GM19023 (cell line): ENCODE results near the gene PEX14.

Experiments used
- ATAC-seq: cut with Tn5 transposase; IDR thresholded peaks from one replicate; pipeline ENCODE4 v1.9.1; 2021; ENCODE audit warnings: mild to moderate bottlenecking, moderate library complexity; ENCODE audit not compliant: unreplicated experiment

Gene PEX14

GRCh38 chr1:10642403-10643080 is 167.8 kb downstream of the PEX14 start:
- no peak for ATAC-seq

DNA sequence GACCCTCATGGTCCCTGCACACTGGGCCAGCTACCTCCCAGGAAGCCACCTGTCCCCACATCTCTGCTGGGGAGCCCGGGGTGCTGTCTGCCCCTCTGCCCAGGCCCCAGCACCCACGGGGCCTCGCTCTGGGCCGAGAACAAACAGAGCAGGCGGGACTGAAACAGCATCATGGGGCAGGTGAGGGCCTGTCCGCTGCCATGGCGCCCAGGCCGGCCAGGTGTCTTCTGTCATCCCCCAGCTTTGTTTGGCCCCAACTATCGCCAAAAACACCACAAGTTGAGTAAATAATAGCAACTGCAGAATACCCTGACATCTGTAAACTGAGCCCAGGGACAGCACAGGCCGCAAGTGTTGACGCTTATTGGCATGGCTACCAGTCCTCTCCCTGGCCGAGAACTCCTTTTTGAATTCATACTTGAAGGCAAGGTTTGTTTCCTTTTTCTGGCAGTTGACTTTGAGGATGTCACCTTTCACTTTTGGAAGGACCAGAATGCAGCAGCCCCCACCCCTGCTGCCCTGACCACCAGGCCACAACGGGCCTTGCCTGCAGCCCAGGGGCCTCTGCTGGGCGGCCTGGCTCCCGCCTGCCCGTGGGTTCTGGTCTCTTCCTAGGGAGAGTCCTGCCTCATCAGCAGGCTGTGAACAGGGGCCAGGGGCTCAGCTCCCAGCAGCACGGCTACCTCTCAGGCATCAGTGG is 169.0 kb downstream of the PEX14 start:
- ATAC-seq = no peak

GRCh38 chr1:10644307-10645128 is 169.8 kb downstream of the PEX14 start:
- ATAC-seq = no peak

DNA sequence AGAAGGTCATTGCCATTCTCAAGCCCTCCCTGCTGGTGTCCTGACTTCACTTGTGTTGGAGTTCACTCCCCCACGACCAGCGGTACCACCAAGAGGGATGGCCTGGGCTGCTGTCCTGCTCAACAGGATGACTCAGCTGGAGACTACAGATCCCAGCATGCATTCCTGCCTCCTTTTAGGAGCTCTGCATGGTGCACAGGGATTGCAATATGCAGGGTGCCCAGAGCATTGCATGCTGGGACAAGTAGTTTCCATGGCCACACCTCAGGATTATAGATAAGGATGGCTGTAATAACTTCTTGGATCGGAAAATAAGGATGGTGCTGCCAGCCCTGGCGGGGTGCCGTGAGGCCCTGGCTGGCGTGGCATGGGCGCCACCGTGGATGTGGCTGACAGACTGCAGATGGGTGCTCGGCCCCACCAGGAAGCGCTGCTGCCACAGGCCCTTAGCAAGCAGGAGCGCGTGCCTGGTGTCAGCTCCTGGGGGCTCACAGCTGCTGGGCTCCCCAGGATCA is 171.7 kb downstream of the PEX14 start:
- no peak for ATAC-seq

GRCh38 chr1:10647414-10648170 is 172.8 kb downstream of the PEX14 start:
- no peak for ATAC-seq

- no peak for ATAC-seq
Observed at GRCh38 chr1:10648689-10649516, 174.2 kb downstream of the PEX14 start.

DNA sequence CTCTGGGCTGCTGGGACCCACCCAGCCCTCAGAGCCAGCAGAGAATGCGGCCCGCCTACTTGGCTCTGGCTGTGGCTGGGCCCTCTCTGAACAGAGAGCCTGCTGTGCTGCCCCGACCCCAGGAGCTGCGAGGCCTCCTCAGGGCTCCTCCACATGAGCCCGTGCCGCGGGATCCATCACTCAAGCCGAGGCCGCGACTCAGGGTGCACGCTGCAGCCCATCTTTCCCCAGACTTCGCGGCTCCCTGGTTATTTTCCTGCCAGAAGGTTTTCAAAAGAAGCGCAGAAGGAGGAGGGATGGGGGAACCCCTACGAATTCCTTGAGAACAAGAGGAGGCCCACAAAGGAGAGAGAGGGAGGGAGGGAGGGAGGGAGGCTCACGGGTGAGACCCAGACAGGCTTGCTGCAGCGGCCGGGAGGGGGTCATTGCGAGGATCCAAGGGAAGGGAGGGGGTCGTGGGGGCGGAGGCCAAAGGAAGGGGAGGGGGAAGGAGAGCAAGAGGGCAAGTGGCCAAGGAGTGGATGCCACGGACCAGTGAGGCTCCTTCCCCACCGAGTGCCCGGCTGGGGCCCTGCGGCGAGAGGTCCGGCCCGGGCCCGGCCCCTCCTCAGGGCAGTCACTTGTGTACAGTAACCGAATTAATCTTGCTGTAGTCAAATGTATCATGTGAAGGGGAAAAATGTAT is 174.9 kb downstream of the PEX14 start:
- no peak for ATAC-seq

- ATAC-seq = no peak
Observed at GRCh38 chr1:10650556-10651388, 176.0 kb downstream of the PEX14 start.

DNA sequence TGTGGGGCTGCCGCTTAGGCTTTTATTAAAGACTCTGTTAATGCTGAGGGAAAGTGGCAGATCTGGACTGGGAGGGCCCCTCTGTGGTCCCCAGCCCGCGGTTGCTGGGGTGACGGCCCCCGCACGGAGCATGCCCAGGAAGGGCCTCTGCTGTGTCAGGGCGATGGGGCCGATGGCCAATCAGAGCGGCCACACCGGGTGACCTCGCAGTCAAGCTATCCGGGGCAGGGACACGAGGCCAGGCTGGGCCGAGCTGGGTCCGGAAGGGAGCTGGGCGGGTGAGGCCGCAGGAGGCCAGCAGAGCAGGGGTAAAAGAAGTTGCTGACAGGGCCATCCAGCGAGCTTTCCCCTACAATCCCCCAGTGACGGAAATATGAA is 176.6 kb downstream of the PEX14 start:
- ATAC-seq = no peak

- no peak for ATAC-seq
Observed at GRCh38 chr1:10651793-10652192, 177.0 kb downstream of the PEX14 start.

GRCh38 chr1:10652626-10653025 is 177.9 kb downstream of the PEX14 start:
- no peak for ATAC-seq

GRCh38 chr1:10653370-10654125 is 178.8 kb downstream of the PEX14 start:
- ATAC-seq = no peak

GRCh38 chr1:10655002-10655401 is 180.3 kb downstream of the PEX14 start:
- ATAC-seq = no peak

- no peak for ATAC-seq
Observed at GRCh38 chr1:10656431-10656830, 181.7 kb downstream of the PEX14 start.

DNA sequence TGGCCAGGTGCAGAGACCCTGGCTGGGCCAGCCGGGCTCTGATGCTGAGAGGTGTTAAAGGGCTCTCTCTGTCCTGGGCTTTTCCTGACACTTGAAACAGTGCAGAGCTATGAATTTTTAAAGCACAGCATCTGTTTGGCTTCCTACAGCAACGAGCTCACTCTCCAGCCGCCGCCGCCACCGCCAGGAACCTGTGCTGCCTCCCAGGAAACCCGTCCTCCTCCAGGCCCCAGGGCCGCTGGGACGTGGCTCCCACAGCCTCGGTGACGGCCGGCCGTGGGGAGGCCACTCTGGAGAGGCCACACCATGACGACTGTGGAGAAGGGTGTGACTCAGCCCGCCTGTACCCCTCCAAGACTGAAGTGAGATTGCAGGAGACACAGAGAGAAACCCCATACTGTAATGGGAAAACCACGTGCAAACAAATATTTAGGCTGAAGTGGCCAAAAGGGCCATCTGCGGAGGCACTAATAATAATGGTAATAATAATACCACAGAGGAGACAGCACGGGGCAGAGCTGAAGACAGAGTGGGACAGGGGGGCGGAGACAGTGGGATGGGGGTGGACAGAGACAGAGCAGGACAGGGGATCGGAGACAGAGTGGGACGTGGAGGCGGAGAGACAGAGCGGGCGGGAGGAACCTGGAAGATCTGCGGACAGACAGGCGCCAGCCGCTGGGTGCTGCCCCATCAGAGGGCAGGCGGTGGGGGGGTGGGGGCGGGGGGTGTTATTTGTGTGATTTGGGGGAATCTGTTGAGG is 182.5 kb downstream of the PEX14 start:
- no peak for ATAC-seq

DNA sequence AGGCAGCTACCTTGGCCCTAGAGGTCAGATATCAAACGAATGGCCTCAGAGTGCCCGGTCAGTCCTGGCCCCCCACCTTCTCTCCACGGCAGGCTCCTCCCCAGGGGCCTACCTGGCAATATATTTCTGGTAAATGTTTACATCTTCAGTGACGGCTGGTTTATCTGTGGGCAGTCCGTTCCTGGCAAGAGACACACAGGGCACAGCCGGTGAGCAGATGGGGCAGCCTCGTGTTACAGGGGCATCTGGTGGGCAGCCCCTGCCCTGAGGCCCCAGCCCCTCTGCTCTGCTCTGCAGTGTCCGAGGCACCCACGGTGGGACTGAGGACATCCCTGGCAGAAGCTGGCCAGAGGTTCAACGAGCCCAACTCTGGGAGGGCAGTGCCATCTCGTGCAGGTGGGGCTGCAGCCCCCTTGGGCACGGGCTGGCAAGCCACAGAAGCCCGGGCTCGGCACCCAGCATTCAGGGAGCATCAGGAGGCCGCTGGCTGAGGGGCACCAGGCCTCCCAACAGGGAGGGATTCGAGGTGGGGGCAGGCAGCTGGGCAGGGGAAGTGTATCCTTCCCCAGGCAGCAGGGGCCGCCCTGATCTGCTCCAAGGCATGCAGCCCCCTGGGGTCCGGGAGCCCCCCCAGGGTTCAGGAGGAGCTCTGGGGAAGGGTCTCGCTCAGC is 183.8 kb downstream of the PEX14 start:
- ATAC-seq = no peak

DNA sequence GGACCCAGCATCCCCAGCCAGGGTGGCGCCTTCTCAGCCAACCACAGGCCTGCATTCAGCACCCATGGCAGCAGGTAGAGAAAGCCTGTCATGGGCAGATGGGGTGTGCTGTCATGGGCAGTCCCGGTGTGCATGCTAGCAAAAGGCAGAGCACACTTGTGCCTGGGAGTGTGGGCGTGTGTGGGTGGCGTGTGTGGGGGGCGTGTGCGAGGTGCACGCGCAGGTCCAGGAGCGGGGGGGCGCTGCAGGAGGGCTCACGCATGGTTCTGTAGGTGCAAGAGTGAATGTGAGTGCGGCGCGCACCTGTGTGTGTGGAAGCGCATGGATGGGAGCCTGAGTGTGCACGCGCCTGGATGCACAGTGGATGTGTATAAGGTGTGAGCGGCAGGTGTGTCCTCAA is 184.5 kb downstream of the PEX14 start:
- ATAC-seq = no peak
